NT2/D1 (cell line): ENCODE data around the gene COL4A3.

Source experiments
- SUZ12 ChIP-seq: IDR thresholded peaks from 2 replicates; pipeline ENCODE4 v1.6.1; 2011; ENCODE audit not compliant: insufficient read length, insufficient read depth; ENCODE audit errors: extremely low read depth
- YY1 ChIP-seq: IDR thresholded peaks from 2 replicates; pipeline ENCODE4 v1.6.1; 2011; ENCODE audit not compliant: insufficient read length, insufficient read depth
- ZNF274 ChIP-seq: IDR thresholded peaks from 2 replicates; pipeline ENCODE4 v1.6.1; 2011; ENCODE audit warnings: mild to moderate bottlenecking, low read depth, low read length

DNA sequence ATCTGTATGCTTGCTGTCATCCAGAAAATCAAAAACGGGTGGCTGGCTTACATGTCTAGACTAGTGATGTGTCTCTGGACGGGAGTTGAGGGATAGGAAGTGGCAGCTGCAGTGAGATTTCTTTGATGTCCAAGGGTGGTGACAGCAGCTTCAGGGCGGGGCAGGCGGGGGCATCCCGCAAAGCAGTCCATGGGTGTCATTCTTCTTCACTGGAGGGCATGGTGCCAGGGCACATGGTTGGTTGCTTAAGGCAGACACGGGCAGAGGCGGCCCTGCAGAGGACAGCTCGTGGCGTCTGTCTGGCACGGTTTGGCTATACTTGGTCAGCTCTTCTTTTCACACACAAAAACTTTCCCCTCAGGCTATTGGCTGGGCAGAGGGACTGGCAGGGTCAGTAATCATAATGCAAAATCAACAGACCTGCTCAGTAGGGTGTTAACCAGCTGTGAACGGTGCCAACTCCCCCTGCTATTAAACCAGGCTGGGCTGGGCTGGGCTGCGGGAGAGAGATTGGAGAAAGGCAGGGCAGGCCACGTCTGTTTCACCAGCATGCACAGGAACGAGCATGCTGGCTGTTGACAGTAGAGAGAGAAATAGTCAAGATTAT is 63.7 kb downstream of the COL4A3 start:
- TF ChIP-seq YY1, result no peak
- TF ChIP-seq SUZ12, result no peak
- no peak for TF ChIP-seq ZNF274
